GM08714 (cell line): ENCODE data around the gene ITGA8.

Source experiments
- H3K4me3 ChIP-seq: fragments of 200-500 bp; sonication (Bioruptor generic); 2 replicates; pipeline ENCODE4 v1.5.1; 2014; ENCODE audit warnings: mild to moderate bottlenecking, low read length, inconsistent platforms
- ZNF274 ChIP-seq: IDR thresholded peaks from 2 replicates; pipeline ENCODE4 v1.6.1; 2012; ENCODE audit warnings: mild to moderate bottlenecking, low read depth, low read length

Gene ITGA8

GRCh38 chr10:15719049-15719898, 448 bp downstream of the ITGA8 start:
- H3K4me3 ChIP-seq, result no peak overlapping the region
- no peak for TF ChIP-seq ZNF274

DNA sequence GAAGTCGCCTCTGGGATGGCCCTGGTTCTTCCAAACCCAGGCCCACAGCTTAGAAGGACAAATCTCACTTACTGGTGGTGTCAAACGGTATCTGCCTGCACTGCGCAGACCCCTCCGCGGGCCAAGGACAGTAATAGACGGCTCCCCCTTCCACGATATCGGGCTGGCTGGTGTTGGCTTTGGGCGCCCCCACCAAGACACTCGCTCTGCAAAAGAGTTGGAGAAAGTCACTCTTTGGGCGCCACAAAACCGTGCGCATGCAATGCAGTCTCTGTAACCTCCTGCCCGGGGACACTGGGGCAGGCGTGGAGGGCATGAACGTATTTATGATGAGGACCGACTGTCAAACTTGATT, 1.1 kb downstream of the ITGA8 start:
- no peak overlapping the region for H3K4me3 ChIP-seq
- no peak for TF ChIP-seq ZNF274

- no peak for TF ChIP-seq ZNF274
- H3K4me3 ChIP-seq, result no peak overlapping the region
These were observed 4.0 kb downstream of the ITGA8 start for GRCh38 chr10:15715619-15716227.

DNA sequence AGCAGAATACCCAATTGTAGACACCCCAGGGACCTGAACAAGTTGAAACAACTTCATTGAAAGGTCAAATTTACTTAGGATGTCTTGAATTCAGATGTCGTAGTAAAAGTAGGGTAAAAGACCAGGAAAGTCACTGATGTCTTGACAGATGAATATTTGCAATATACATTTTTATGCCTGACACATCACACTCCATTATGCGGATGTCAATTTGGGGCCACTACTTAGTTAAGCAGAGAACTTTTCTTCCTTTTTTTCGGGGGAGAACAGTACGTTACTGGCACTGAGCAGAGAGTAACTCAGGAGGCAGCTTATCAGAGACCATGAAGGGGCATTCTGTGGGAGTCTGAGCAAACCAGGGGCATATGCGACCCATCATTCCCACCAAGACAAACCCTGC, 4.9 kb downstream of the ITGA8 start:
- no peak for TF ChIP-seq ZNF274
- no peak overlapping the region for H3K4me3 ChIP-seq

GRCh38 chr10:15712883-15713282, 6.8 kb downstream of the ITGA8 start:
- H3K4me3 ChIP-seq, result no peak overlapping the region
- TF ChIP-seq ZNF274, result no peak

- no peak overlapping the region for H3K4me3 ChIP-seq
- TF ChIP-seq ZNF274, result no peak
These were observed 9.3 kb downstream of the ITGA8 start for GRCh38 chr10:15710455-15710854.

DNA sequence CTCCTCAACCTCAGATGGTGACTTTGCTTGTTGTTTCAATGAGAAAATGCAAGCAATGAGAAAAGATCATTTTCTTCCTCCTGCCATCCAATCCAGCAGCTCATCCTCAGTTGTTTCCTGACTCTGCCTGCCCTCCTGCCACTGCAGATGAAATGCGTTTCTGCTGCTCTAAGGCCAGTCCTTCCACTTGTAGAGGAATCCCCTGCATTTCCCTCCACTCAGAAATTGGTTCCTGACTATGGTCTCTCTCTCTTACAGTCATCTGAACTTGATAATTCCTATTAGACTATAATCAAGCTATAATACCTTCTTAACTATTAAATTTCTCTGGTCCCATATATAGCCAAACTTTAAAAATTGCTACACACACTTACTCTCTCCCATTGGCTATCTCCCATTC, 14.4 kb downstream of the ITGA8 start:
- no peak overlapping the region for H3K4me3 ChIP-seq
- no peak for TF ChIP-seq ZNF274

DNA sequence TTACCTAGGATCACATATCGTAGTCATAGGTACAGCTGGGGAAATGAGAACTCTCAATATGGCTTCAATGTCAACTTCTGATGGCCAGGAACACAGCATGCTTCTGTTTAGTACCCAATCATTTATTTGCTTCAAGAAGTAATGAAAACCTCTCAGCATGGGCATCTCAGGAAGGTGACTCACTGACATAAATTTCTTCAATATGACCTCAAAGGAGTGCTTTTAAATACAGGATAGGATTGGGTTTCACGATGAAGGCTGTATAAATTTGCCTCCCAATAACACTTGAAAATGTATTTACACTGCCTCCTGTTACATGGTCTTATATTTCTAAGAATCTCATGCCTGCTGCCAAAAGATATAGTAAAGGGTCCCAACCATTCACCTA, 15.1 kb downstream of the ITGA8 start:
- no peak overlapping the region for H3K4me3 ChIP-seq
- TF ChIP-seq ZNF274, result no peak

- TF ChIP-seq ZNF274, result no peak
- H3K4me3 ChIP-seq, result no peak overlapping the region
These were observed 15.7 kb downstream of the ITGA8 start for GRCh38 chr10:15703944-15704580.

GRCh38 chr10:15703151-15703880, 16.4 kb downstream of the ITGA8 start:
- no peak overlapping the region for H3K4me3 ChIP-seq
- no peak for TF ChIP-seq ZNF274

DNA sequence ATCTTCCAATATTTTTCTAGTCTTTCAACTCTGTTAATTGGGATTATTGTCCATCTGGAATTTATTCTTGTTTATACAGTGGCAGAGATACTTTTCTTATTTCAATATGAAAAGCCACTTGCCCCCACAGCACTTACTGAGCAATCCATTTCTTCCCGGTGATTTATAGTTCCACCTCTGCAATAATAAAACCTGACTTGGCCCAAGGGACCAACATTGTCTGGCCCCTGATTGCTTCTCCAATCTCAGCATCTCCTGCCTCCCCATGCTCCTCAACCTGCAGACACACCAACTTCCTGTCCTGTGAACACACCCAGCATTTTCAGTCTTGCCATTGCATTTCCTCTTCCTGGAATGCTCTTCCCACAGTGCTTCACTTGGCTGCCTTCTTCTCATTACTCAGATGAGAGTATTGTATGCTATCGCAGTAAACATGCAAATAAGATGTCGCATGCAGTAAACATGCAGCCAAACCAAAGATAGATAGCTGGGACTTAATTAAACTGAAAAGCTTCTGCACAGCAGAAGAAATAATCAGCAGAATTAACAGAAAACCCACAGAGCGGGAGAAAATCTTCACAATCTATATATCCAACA, 19.5 kb downstream of the ITGA8 start:
- TF ChIP-seq ZNF274, result no peak
- no peak overlapping the region for H3K4me3 ChIP-seq

GRCh38 chr10:15695852-15696251, 23.9 kb downstream of the ITGA8 start:
- TF ChIP-seq ZNF274, result no peak
- H3K4me3 ChIP-seq, result no peak overlapping the region

DNA sequence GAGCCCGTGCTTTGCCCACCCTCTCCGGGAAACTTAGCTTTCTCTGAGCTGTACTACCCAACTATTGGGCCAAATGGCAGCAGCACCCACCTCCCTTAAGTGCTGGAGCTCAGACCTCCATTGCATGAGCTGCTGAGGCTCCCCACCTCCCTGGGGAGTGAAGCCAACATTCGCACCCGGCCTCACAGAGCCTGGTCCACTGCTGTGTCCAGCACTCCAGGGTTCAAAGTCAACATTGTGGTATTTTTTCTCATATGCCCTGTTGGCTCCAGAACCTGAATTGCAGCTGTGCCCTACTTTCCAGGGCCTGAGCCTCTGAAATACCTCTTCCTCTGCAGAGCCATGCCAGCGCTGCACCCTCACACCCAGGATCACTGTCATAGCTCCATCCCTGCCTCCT, 29.7 kb downstream of the ITGA8 start:
- H3K4me3 ChIP-seq, result no peak overlapping the region

DNA sequence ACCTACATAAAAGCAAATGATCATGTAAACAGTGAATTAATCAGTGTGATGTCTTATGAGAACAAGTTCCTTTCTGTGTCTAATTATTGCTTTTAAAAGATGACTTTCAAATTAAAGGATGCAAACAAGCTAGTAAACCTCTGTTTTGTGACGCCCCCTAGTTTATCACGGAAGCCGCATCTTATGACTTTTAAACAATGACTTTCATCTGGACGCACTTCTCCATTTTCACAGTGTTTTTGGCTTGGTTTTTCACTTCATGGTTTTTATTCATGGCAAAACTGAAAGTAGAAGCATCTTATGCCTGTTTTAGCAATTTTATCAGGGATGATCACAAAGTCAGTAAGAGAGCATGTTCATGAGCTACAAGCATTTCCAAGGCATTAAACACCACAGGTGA, 35.0 kb downstream of the ITGA8 start:
- TF ChIP-seq ZNF274, result no peak
- no peak overlapping the region for H3K4me3 ChIP-seq

More for the DNA sequence above, 29.7 kb downstream of the ITGA8 start:
- no peak for TF ChIP-seq ZNF274
